GM12874 (cell line): ENCODE data around the gene PTPRN.

Experiments used
- CTCF ChIP-seq: IDR thresholded peaks from 2 replicates; pipeline ENCODE4 v1.5.1; 2011; ENCODE audit warnings: low read depth, mild to moderate bottlenecking, control low read depth, low read length, moderate library complexity; ENCODE audit not compliant: insufficient read depth

The PTPRN gene

DNA sequence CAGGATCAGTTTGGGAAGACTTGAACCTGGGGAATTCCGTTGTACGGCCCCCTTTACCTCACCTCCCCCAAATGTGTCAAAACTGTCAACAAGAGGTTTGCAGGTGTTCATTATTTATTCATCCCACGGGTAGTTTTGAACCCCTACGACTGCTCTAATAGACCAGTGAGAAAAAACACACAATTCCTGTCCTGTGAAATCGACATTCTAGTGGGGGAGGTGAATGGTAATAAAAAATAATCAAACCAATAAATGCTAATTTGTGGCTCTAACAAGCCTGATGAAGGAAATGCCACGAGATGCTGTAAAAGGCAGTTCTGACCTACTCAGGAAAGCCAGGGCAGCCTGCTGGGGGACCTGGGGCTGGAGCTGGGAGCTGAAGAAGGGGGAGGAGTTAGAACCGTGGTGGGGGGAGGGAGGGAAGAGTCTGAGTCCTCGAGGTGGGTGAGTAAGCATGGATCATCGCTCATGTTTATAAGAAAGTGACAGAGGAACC, 30.5 kb downstream of the PTPRN start:
- TF ChIP-seq CTCF, result no peak

GRCh38 chr2:219277703-219278654, 31.2 kb downstream of the PTPRN start:
- peak; percentile 98 for TF ChIP-seq CTCF

GRCh38 chr2:219274361-219274921, 34.8 kb downstream of the PTPRN start:
- no peak for TF ChIP-seq CTCF

DNA sequence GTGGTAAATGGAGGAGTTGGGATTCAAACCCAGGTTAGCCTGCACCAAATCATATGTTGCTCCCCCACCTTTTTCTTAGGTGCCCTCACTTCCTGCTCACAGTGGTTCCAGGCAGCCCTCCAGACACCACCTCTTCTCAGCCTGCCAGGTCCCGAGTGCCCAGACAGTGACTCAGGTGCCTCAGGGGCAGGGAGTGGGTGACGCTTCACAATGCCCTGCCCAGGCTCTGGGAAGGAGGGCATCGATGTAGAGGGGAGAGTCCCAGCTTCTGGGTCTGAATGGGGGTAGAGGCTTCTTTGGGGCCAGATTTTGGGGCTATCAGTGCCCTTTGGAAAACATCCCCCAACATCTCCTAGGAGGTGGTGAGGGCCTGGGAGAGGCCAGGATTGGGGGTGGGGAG, 35.3 kb downstream of the PTPRN start:
- TF ChIP-seq CTCF, result no peak

DNA sequence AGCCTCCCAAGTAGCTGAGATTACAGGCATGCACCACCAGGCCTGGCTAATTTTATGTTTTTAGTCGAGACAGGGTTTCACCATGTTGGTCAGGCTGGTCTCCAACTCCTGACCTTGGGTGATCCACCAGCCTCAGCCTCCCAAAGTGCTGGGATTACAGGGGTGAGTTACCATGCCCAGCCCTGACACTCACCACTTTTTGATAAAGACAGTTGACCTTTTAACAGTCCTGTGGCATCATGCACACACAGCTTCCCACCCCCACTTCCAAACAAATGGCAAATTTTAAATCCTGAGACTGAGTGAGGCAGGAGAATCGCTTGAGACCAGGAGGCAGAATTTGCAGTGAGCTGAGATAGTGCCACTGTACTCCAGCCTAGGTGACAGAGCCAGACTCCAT, 36.2 kb downstream of the PTPRN start:
- no peak for TF ChIP-seq CTCF

DNA sequence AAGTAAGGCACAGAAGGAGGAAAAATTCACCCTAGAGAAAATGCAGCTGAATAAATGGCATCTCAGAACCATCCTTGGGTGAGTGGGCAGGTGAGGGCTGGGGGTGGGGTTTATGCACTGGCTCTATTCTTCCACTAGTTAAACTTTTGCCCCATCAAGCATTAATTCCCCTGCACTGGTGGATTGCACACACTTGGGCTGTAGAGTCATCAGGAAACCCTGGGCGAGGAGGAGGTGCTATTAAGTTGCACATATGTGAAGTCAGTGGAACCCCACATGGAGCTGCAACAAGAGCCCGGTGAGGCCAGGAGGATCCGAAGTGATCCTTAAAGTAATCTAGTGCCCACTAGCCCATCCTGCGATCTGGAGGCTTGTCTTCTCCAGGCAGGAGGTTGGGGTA, 36.8 kb downstream of the PTPRN start:
- no peak for TF ChIP-seq CTCF

GRCh38 chr2:219271021-219271420, 38.2 kb downstream of the PTPRN start:
- TF ChIP-seq CTCF, result no peak
